HL-60 (cell line): ENCODE results near the gene SPAG9.

Experiments
- CTCF ChIP-seq: IDR thresholded peaks from one replicate; pipeline ENCODE4 v1.5.1; 2011; ENCODE audit warnings: low read length, control low read depth, inconsistent platforms; ENCODE audit not compliant: insufficient read depth
- GABPA ChIP-seq: IDR thresholded peaks from 2 replicates; pipeline ENCODE4 v1.6.1; 2012; ENCODE audit warnings: low read depth
- POLR2AphosphoS5 ChIP-seq: IDR thresholded peaks from 2 replicates; pipeline ENCODE4 v1.6.1; 2012; ENCODE audit warnings: low read depth
- REST ChIP-seq: IDR thresholded peaks from 2 replicates; pipeline ENCODE4 v1.6.1; 2012; ENCODE audit warnings: low read depth; ENCODE audit not compliant: insufficient replicate concordance
- SPI1 ChIP-seq: IDR thresholded peaks from 2 replicates; pipeline ENCODE4 v1.6.1; 2012; ENCODE audit warnings: low read depth, mild to moderate bottlenecking, borderline replicate concordance

GRCh38 chr17:50977487-50978159 is 143.0 kb downstream of the SPAG9 start:
- TF ChIP-seq CTCF (no peak), GABPA (no peak), POLR2AphosphoS5 (no peak), REST (no peak), SPI1 (no peak)
